Thyroid gland (tissue), 4 donors: Measurements from ENCODE around the gene LRBA. TPM values are rescaled to one million over a fixed set of nuclear protein-coding genes. Genes with fewer than 3 reads are reported as not detected.
"Not testable (repeated sequence)": the region's sequence is repeated elsewhere in the genome, so short reads cannot be mapped to it uniquely, and the experiment has no call there.

Experiments
- DNase-seq, 2 donors: peaks; one replicate each; pipeline ENCODE4 v3.0.0-alpha.2; 2019
- H3K27ac ChIP-seq, 3 donors: fragments of 200-600 bp; sonication (generic); 1 replicate in 2 of 3; 2 replicates in 1 of 3; pipeline ENCODE4 v1.5.1; 2016 to 2019; ENCODE audit warnings: mild to moderate bottlenecking in 1 of 3, moderate library complexity in 1 of 3
- H3K27me3 ChIP-seq: fragments of 200-600 bp; sonication (generic); one replicate; pipeline ENCODE4 v1.5.1; 2019
- H3K36me3 ChIP-seq, 2 donors: fragments of 200-600 bp; sonication (generic); one replicate each; pipeline ENCODE4 v1.5.1; 2016 to 2019
- H3K4me1 ChIP-seq, 2 donors: fragments of 200-600 bp; sonication (generic); one replicate each; pipeline ENCODE4 v1.5.1; 2017 to 2019
- H3K4me3 ChIP-seq, 3 donors: fragments of 200-600 bp; sonication (generic); replicated peaks in 1 of 3; 1 replicate in 2 of 3; 2 replicates in 1 of 3; pipeline ENCODE4 v1.5.1; 2016; ENCODE audit warnings: mild to moderate bottlenecking in 1 of 3
- H3K9me3 ChIP-seq: fragments of 200-600 bp; sonication (generic); one replicate; pipeline ENCODE4 v1.5.1; 2017
- CTCF ChIP-seq, 6 experiments: fragments of 200-600 bp in 3 of 6; fragments of 450-650 bp in 3 of 6; sonication (generic) in 3 of 6; IDR thresholded peaks; one replicate each; pipeline ENCODE4 v1.5.1; 2016 to 2019; ENCODE audit warnings: antibody characterized with exemption in 6 of 6, mild to moderate bottlenecking in 2 of 6, inconsistent platforms in 1 of 6, moderate library complexity in 1 of 6
- POLR2A ChIP-seq, 2 donors: fragments of 450-650 bp; IDR thresholded peaks; one replicate each; pipeline ENCODE4 v1.6.1; 2017; ENCODE audit warnings: antibody characterized with exemption in 2 of 2, mild to moderate bottlenecking in 2 of 2, moderate library complexity in 1 of 2
- WGBS, 2 donors: methylation state at CpG; one replicate each; pipeline ENCODE4 v1.1.5; 2017; 5-methylcytosine and 5-hydroxymethylcytosine counted together
- intact Hi-C: fragments of 100-400 bp; cut with DNase I; formaldehyde crosslinking; loops from one replicate; pipeline ENCODE4 v1.15.1; 2023
- total RNA-seq, 4 donors: library from RNA; depleted of rRNA; stranded (reverse); fragments of >200 nt; gene quantifications; one replicate each; pipeline ENCODE4 v1.2.3, GENCODE V29; 2016

Gene LRBA
- total RNA-seq, 4 donors from 2014 or later: 98.9 to 127 (median 113) TPM

- no peaks in the 10 kb centered on the region for H3K27me3 ChIP-seq
- intact Hi-C loops: no loop called here
These were observed 625.1 kb downstream of the LRBA start for GRCh38 chr4:150389896-150390530.

DNA sequence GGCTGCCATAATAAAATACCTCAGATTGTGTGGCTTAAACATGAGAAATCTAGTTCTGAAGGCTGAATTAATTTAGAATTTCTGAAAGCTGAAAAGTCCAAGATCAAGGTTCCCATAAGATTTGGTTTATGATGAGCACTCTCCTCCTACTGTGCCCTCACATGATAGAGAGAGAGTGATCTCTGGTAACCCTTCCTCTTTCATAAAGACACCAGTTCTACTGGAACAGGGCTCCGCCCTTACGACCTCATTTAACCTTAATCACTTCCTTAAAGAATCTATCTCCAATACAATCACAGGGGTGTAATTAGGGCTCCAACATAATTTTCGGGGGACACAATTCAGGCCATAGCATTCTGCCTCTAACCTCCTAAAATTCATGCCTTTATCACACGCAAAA, 627.1 kb downstream of the LRBA start:
- 94 to 97% methylated on average over 4 of the region's 4 CpGs for WGBS, 2 donors
- H3K27me3 ChIP-seq: no peaks in the 10 kb centered on the region
- H3K4me1 ChIP-seq: peaks cover 0 to 5% of the 10 kb centered on the region in 2 donors
- H3K9me3 ChIP-seq: no peaks in the 10 kb centered on the region
- no peak for DNase-seq
- intact Hi-C loops: no loop called here
- TF ChIP-seq POLR2A (IDR thresholded peaks at IDR 0.05): no peak
- no peak for TF ChIP-seq CTCF (IDR thresholded peaks at IDR 0.05)
- no peak overlapping the region for H3K27ac ChIP-seq
- no peaks in the 10 kb centered on the region for H3K36me3 ChIP-seq
- H3K4me3 ChIP-seq: no peak overlapping the region

More at GRCh38 chr4:150389896-150390530, 625.1 kb downstream of the LRBA start:
- Histone ChIP-seq H3K4me1 (peaks cover 0 to 5% of the 10 kb centered on the region in 2 donors), H3K36me3 (no peaks in the 10 kb centered on the region), H3K27ac (no peak overlapping the region), H3K9me3 (no peaks in the 10 kb centered on the region), H3K4me3 (no peak overlapping the region)
- WGBS, 2 donors: 58 to 59% methylated on average over 2 of the region's 2 CpGs
- TF ChIP-seq CTCF (IDR thresholded peaks at IDR 0.05): no peak
- no peak for DNase-seq

GRCh38 chr4:150386415-150386814, 628.7 kb downstream of the LRBA start:
- intact Hi-C loops: not testable (repeated sequence)

DNA sequence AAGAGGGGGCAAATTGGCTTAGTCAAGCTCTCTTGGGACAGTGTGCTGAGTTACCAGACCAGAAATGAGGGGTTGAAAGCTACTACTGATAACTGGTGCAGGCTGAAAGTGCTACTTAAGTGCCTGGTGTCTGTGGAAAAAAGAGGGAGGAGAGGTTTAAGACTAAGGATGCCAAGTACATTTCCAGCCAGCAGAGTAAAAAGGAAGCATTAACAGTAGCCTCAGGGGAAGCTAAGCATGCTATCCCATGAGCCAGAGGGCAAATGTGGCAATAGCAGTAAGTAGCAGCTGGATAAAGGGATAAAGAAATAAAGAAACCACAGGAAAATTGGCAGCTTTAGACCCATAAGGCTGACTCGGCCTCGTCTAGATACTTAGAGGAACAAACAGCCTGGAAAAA, 629.5 kb downstream of the LRBA start:
- H3K36me3 ChIP-seq: no peaks in the 10 kb centered on the region
- peaks cover 0 to 5% of the 10 kb centered on the region in 2 donors for H3K4me1 ChIP-seq
- intact Hi-C loops: no loop called here
- no peaks in the 10 kb centered on the region for H3K27me3 ChIP-seq
- H3K4me3 ChIP-seq: no peak overlapping the region
- no peaks in the 10 kb centered on the region for H3K9me3 ChIP-seq
- 53 to 54% methylated on average over 2 of the region's 2 CpGs for WGBS, 2 donors
- peak in 1 of 2 donors; percentile 2 for DNase-seq
- no peak overlapping the region for H3K27ac ChIP-seq
- TF ChIP-seq POLR2A (IDR thresholded peaks at IDR 0.05): no peak
- TF ChIP-seq CTCF (IDR thresholded peaks at IDR 0.05): no peak

More at GRCh38 chr4:150386415-150386814, 628.7 kb downstream of the LRBA start:
- 91 to 95% methylated on average over 2 of the region's 2 CpGs for WGBS, 2 donors
- H3K27ac ChIP-seq, H3K27me3 ChIP-seq, H3K9me3 ChIP-seq, DNase-seq, H3K36me3 ChIP-seq, H3K4me3 ChIP-seq, H3K4me1 ChIP-seq: not testable (repeated sequence)

- no peak for TF ChIP-seq POLR2A (IDR thresholded peaks at IDR 0.05)
- no peak for TF ChIP-seq CTCF (IDR thresholded peaks at IDR 0.05)
- no peak for DNase-seq
- 92 to 95% methylated on average over 4 of the region's 4 CpGs for WGBS, 2 donors
- H3K4me1 ChIP-seq: peaks cover 0 to 5% of the 10 kb centered on the region in 2 donors
- H3K36me3 ChIP-seq: no peaks in the 10 kb centered on the region
- H3K27ac ChIP-seq: no peak overlapping the region
- intact Hi-C loops: no loop called here
- H3K27me3 ChIP-seq: no peaks in the 10 kb centered on the region
- H3K4me3 ChIP-seq: no peak overlapping the region
- no peaks in the 10 kb centered on the region for H3K9me3 ChIP-seq
These were observed 630.8 kb downstream of the LRBA start for GRCh38 chr4:150384249-150384648.
